ENCODE results near the gene ZNF140.

Gene ZNF140

DNA sequence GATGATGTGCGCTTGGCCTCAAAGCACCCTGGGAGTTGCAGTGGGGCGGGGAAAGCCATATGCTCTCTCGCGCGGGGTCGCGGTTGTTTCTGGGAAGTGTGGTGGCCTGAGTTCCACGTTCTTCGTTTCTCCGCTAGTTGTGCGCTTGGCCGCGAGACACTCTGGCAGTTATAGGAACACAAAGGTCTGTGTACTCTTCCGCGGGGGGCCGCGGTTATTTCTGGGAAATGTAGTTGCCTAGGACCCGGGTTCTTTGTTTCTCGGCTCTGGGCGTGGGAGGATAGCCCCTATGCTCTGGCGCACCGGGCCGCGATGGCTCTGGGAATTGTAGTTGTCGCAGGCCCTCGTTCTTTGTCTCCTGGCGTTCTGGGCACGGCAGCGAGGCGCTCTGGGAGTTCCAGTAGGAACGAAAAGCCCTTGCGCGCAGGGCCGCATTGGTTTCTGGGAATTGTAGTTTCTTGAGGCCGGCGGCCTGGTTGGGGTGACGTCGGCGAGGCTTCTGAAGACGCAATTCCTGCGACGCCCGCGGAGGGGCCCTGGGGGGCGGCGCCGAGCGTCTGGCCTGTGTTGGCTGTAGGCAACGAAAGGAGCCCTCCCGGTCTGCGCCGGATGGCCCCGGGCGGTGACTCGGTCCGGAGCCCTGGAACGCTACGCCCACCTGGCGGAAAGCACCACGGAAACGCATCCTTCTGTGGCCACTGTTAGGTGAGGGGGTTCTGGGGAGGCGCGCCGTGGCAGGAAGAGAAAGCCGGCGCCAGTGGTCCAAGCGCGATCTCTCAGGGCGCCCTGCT is at the start of gene ZNF140:
ZNF140 (plus strand) TSS at position 556 of the 791 bp plus-strand sequence. CDS start 398 bp downstream, outside the sequence.
- DNase-seq = peak; percentile 87 to 94

DNA sequence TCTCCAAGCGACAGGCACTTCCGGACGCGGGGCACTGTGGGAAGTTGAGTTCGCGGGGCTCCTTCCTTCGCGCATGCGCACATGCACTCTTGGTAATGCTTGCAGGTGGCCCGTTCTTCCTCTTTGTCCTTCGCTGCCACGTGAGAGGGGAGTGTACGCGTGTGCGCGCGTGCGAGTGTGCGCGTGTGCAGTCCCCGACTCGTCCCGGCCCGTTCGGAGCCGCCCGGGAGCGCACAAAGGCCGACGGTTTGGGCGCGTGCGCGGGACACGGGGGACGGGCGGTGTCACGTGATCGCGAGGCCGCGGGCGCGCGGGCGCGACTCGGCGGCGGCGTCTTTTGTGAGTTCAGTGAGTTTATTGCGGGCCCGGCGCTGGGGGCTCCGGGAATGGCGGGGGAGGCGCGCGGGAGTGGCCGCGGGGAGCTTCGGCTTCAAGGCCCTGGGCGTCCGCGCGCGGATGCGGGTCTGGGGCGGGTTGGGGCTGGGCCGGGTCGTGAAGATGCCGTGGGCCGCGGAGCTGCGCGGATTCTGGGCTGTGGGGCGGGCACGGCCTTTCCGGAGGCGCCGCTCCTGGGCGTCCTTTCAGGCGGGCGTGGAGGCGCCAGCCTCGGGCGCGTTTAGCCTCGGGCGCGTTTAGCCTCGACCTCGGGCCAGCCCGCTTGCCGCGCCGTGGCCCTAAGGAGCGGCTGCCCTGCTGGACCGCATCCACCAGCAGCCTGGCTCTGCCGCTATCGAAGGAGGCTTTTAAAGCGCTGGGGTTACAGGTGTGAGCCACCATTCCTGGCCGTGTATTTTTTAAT is 43.3 kb upstream of the ZNF140 start, which contains the start of gene ZNF84:
ZNF84 (plus strand) TSS at position 303 of the 799 bp plus-strand sequence. CDS start 3,959 bp downstream, outside the sequence.
- DNase-seq = peak; percentile 95 to 97

DNA sequence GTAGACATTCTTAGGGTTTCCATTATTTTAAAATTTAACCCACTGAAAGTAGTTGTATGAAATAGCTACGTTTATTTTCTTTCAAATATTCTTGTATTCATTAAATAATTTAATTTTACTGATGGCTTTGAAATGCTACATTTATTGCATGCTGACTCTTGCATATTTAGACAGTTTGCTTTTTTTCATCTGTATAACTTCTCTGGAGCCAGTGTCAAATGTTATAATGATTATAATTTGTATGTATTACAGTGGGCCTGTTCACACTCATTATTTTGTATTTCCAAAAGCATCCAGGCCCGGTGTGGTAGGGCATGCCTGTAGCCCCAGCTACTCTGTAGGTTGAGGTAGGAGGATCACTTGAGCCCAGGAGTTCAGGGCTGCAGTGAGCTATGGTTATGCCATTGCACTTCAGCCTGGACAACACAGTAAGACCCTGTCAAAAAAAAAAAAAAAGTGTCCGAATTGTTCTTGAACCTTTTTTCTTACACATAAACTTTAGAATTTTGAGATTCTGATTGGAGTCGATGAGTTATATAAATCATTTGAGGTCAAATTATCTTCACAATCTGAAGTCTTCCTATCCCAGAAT is 42.5 kb upstream of the ZNF140 start:
- DNase-seq = peak in 1 of 2 experiments; percentile 36

DNA sequence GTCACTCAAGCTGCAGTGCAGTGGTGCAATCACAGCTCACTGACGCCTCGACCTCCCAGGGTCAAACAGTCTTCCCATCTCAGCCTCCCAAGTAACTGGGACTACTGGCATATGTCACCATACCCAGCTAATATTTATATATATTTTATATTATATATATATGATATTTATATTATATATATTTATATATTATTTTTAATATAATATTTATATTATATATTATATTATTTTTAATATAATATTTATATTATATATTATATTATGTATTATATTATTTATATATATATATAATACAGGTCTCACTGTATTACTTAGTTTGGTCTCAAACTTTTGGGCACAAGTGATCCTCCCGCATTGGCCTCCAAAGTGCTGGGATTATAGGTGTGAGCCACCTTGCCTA is 34.0 kb upstream of the ZNF140 start:
- no peak for DNase-seq

DNA sequence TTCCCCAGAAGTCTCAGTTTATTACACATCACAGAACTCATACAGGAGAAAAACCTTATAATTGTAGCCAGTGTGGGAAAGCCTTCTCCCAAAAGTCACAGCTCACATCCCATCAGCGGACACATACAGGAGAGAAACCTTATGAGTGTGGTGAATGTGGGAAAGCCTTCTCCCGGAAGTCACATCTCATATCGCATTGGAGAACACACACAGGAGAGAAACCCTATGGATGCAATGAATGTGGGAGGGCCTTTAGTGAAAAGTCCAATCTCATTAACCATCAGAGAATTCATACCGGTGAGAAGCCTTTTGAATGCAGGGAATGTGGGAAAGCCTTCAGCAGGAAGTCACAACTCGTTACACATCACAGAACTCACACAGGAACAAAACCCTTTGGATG is 23.3 kb upstream of the ZNF140 start:
- DNase-seq = no peak

DNA sequence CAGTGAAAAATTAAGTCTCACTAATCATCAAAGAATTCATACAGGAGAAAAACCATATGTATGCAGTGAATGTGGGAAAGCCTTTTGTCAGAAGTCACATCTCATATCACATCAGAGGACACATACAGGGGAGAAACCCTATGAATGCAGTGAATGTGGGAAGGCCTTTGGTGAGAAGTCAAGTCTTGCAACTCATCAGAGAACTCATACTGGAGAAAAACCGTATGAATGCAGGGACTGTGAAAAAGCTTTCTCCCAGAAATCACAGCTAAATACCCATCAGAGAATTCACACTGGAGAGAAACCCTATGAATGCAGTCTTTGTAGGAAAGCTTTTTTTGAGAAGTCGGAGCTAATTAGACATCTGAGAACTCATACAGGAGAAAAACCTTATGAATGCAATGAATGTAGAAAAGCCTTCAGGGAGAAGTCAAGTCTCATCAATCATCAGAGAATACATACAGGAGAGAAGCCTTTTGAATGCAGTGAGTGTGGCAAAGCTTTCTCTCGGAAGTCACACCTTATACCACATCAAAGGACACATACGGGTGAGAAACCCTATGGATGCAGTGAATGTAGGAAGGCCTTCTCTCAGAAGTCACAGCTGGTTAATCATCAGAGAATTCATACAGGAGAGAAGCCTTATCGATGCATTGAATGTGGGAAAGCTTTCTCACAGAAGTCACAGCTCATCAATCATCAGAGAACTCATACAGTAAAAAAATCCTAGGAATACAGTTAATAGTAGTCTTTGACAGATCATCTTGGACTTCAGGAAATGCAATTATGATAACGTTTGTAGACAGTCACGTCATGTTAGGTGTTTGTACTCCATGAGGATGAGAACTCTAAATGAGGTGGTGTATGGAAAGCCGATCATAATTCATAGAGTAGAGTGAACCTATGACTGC is 22.3 kb upstream of the ZNF140 start:
- no peak for DNase-seq

DNA sequence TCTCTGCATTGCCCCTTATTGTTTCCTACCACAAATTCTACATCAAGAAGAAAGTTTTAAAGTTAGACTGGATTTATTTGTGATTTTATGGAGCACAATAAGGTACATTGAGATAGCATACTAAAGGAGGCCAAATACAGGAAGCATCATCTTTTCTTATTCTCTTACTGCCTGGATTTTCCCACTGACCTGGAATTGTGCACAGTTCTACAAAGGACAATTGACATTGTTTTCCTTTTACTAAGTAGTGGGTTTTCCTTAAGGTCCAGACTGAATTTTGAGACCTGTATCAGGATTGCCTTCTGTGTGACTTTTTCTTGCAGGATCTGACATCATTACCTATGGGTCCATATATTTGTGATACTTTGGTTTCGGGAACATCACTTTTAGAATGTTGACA is 18.8 kb upstream of the ZNF140 start:
- DNase-seq = no peak

DNA sequence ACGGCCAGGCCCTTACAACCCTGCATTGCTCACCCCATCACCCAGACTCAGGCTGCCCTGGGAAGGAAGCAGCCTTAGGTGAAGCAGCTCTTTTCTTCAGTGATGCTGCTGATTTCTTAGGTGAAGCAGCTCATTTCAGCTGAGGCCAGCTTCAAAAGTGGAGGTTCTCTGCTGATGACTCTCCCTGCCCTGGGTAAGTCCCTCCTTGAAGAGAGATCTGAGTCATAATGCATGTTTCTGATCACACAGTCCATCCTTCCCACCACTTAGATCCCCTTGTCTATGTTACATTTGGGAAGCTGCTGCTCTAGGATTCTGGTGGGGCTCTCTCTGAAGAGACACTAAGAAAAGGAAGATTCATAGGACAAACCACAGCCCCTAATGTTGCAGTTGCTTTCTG is 17.2 kb upstream of the ZNF140 start:
- DNase-seq = no peak

DNA sequence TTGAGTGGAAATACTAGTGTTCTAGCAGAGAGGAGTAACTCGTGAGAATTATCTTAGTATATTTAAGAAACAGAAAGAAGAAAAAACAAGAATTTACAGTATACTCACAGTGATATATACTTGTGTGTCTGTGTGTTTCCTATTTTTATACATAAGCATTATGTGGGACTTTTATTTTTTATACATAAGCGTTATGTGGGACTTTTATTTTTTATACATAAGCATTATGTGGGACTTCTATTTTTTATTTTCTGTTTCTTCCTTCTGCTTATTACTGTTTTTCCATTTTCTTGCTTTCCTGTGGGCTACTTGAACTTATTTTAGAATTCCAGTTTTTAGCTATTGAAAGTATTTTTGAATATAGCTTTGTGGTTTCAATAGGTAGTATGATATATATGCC is 6.9 kb upstream of the ZNF140 start:
- DNase-seq = no peak

DNA sequence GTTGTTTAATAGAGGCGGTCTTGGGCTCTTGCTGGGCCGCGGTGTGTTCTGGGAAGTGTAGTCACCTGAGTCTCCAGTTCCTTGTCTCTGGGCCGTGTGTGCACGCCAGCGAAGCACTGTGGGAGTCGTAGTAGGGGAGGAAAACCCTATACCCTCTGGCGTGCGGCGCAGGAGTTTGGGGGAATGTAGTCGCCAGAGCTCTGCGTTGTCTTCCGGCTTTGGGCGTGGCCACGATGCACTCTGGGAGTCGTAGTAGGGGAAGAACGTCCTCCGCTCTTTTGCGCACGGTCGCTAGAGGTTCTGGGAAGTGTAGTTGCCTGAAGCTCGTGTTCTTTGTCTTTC is 726 bp upstream of the ZNF140 start:
- DNase-seq = peak; percentile 97 to 99

DNA sequence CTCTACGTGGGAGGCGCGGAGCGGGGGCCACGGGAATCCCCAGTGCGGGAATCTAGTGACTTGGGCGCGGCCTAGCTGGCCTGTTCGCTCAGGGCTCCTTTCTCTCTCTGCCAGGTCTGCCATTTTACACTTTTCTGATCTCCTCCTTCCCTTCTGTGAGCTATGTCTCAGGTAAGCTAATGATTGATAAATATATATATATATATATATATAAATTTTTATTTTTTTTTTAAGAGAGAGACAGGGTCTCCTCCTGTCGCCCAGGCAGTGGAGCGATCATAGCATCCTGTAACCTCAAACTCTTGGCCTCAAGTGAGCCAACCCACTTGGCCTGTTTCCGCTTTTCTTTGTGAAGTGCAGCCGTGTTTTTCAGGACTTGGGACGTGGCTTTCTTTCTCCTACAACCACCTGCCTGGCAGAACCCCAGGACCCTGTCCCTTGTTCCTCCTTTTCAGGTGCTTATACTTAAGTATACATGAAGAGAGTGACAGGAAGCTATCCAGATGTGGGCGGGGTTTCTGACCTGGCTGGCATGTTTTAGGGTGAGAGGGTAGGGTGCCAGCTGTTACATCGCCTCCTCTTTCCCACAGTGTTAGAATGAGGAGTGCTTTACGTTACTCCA is 547 bp downstream of the ZNF140 start:
- DNase-seq = no peak

DNA sequence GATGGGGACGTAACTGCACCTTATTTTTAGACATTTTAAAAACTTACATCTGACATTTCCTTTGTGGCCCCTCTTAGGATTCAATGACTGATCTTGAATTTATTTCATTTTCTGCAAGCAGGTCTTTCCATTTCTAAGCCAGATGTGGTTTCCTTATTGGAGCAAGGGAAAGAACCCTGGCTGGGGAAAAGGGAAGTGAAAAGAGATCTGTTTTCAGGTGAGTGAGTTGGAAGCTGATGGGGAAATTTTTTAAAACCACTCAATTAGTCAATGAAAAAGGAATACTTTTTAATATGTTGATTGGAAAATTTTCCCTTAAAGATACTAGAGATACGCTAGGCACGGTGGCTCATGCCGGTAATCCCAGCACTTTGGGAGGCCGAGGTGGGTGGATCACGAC is 2.6 kb downstream of the ZNF140 start:
- DNase-seq = no peak

DNA sequence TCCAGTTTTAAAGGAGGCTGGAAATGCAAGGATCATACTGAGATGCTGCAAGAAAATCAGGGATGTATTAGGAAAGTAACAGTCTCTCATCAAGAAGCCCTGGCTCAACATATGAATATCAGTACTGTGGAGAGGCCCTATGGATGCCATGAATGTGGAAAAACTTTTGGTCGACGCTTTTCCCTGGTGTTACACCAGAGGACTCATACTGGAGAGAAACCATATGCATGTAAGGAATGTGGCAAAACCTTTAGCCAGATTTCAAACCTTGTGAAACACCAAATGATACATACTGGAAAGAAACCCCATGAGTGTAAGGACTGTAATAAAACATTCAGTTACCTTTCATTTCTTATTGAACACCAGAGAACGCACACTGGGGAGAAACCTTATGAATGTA is 24.9 kb downstream of the ZNF140 start:
- DNase-seq = no peak

DNA sequence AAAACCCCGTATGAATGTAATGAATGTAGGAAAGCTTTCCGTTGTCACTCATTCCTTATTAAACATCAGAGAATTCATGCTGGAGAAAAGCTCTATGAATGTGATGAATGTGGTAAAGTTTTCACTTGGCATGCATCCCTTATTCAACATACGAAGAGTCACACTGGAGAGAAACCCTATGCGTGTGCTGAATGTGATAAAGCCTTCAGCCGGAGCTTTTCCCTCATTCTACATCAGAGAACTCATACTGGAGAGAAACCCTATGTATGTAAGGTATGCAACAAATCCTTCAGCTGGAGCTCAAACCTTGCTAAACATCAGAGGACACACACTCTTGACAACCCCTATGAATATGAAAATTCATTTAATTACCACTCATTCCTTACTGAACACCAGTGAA is 25.5 kb downstream of the ZNF140 start:
- DNase-seq = no peak

DNA sequence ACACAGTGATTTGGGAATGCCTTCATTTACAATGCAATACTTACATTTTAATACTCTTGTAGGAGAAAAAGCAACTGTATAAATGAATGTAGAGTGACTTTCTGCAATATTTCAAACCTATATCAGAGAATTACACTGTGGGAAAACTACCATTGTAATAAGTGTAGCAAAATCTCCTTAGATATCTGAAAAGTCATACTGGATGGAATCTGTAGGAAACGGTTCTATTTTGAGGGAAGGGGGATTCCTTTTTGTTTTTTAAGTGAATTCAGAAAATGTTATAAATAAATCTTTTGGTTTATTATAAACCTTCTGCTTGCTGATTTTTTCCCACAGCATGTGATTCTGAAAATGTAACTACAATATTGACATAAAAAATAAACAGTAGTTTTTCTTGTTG is 26.4 kb downstream of the ZNF140 start:
- no peak for DNase-seq

DNA sequence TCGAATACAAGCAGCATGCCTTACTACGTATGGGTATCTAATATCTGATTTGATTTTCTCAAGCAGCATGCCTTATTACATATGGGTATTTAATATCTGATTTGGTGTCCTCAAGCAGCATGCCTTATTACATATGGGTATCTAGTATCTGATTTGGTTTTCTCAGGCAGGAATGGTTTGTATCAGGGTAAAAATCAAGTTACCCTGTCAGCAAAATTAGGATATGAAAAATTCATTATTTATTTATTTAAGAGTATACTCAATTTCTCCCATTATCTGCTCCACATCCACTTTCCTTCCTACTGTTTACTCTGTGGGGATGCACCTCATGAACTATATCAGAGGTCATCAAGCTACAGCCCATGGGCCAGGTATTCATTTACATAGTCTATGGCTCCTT is 27.4 kb downstream of the ZNF140 start:
- no peak for DNase-seq

DNA sequence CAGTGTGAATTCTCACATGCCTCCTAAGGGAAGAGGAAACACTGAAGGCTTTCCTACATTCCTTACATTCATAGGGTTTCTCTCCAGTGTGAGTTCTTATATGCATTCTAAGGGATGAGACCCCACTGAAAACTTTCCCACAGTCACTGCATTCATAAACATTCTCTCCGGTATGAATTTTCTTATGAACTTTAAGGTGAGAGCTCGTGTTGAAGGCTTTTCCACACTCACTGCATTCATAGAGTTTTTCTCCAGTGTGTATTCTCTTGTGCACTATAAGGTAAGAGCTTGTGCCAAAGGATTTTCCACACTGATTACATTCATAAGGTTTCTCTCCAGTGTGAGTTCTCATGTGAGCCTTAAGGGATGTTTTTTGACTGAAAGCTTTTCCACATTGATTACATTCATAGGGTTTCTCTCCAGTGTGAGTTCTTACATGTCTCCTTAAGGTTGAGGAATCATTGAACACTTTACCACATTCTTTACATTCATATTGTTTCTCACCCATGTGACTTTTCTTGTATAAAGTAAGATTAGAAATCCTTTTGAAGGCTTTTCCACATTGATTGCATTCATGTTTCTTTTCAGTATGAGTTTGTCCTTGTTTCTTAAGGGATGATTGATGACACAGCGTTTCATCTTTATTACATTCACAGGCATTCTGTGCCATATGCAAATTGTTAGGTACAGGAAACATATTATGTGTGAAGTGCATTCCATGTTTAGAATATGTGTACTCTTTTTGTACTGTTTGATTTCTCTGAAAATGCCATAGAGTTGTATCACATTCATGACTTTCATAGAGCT is 39.9 kb downstream of the ZNF140 start:
- DNase-seq = no peak

DNA sequence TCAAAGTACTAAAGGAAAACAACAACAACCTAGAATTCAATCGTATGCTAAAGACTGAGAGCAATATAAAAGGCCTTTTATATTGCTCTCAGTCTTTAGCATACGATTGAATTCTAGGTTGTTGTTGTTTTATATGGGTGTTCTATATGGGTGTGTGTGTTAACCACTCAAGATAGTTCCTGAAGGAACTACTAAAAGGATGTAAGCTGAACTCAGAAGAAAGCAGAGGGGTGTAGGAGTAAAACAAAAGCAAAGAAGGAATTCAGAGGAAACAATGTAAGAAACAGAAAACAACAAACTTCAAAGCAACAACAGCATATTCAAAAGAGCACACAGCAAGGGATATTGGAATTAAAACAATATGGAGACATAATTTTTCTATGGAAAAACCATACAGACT is 44.0 kb downstream of the ZNF140 start:
- no peak for DNase-seq

DNA sequence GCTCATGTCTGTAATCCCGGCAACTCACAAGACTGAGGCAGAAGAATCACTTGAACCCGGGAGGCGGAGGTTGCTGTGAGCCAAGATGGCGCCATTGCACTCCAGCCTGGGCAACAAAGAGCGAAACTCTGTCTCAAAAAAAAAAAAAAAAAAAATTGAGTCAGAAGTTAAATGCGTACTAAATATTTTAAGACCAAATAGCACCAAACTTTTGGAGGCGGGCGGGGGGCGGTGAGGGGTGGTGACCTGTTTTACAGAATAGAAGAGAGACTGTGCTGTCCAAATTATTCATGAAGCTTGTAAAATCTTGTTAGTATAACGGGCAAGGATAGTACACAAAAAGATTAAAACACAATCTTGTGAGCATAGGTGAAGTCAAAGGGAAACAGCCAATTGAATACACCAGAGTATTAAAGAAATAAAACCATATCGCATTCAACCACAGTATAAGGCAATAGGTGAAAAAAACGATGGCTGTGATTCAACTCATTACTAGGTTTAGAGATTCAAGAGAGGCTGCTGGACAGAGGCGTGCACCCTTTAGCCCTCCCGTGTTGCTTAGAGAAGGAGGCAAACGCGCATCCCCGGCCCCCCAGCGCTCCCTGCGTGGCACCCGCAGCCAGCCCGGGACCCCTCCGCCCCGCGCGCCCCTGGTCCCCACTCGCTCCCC is 48.8 kb downstream of the ZNF140 start:
- DNase-seq = peak in 1 of 2 experiments; percentile 66

DNA sequence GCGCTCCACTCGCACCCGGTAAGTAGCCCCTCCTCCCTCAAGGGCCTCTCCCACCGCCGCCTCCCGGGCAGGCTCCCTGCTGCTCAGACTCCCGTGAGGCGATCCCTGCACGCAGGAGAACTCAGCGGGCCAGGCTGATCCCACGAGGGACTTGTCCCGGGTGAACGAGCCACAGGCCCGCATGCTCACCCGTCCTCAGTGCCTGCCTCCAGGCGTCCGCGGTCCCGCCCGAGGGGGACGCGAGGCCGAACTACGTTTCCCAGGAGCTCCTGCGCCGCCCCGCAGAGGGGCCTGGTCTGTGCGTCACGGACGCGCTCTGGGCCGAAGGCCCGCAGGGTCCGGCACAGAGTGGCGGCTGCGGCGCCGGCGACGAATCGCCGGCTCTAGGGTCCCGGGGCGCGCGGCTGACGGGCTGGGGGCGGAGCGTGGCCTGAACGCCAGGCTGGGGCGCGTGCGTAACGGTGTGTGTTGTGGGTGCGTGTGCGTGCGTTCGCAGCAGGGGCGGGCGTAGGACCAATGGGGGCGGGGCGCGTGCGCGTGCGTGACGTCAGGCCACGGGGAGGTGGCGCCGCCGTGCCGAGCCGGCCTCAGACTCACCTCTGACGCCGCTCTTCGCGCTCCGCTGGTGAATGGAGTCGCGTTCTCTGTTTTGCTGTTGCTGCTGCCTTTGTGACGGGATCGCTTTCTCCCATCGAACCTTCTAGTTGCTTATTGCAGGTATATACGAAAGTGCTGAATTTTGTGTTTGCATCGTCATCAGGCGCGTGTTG is 49.5 kb downstream of the ZNF140 start, which contains the start of the genes ZNF10 and ZNF891:
ZNF10 (plus strand) TSS at position 590 of the 770 bp plus-strand sequence. CDS start 13,866 bp downstream, outside the sequence.
ZNF891 (minus strand) TSS at position 237 of the 770 bp plus-strand sequence. CDS start 8,356 bp downstream, outside the sequence.
- peak; percentile 83 to 92 for DNase-seq

All from SW 1271 (cell line).